WTC11 (cell line): Measurements from ENCODE around the gene SAMD1. TPM values are rescaled to one million over a fixed set of nuclear protein-coding genes. Genes with fewer than 3 reads are reported as not detected.

Source experiments
- ATAC-seq: fragments of 200-7000 bp; cut with Tn5 transposase; 2 replicates; pipeline ENCODE4 v1.10.0; 2021; ENCODE audit warnings: mild to moderate bottlenecking, moderate library complexity
- CTCF ChIA-PET: fragments of 300-600 bp; sonication (Branson Sonifier 250); formaldehyde crosslinking; loops from one replicate; lab custom pipeline; 2021; ENCODE audit warnings: antibody characterized with exemption; lab: Charles Lee
- POLR2A ChIA-PET: fragments of 350-600 bp; sonication (Branson Sonifier 250); formaldehyde crosslinking; loops from one replicate; lab custom pipeline; 2021; ENCODE audit warnings: antibody characterized with exemption; lab: Charles Lee
- DNase-seq: peaks from one replicate; pipeline ENCODE4 v3.0.0; 2021; ENCODE audit warnings: low spot score
- H3K27ac Mint-ChIP-seq: 2 replicates; pipeline ENCODE4 v1.8.0; 2021; ENCODE audit warnings: mixed read lengths
- H3K27me3 Mint-ChIP-seq: 2 replicates; pipeline ENCODE4 v1.8.0; 2021; ENCODE audit warnings: low read depth, mild to moderate bottlenecking, moderate library complexity, mixed read lengths
- H3K36me3 Mint-ChIP-seq: 2 replicates; pipeline ENCODE4 v1.8.0; 2021; ENCODE audit warnings: mixed read lengths
- H3K4me1 Mint-ChIP-seq: 2 replicates; pipeline ENCODE4 v1.8.0; 2022; ENCODE audit warnings: mixed read lengths
- H3K4me3 Mint-ChIP-seq: 2 replicates; pipeline ENCODE4 v1.8.0; 2021; ENCODE audit warnings: mild to moderate bottlenecking, moderate library complexity, mixed read lengths
- H3K9me3 Mint-ChIP-seq: 2 replicates; pipeline ENCODE4 v1.8.0; 2021; ENCODE audit warnings: mixed read lengths
- ARID4B ChIP-seq: sonication (generic); formaldehyde crosslinking; IDR thresholded peaks from 2 replicates; pipeline ENCODE4 v1.8.0; 2023; ENCODE audit warnings: missing genetic modification reagents, mild to moderate bottlenecking, borderline replicate concordance
- ATF3 ChIP-seq: sonication (generic); formaldehyde crosslinking; conservative IDR thresholded peaks from 2 replicates; pipeline ENCODE4 v1.8.1; 2022; ENCODE audit warnings: mild to moderate bottlenecking, missing genetic modification reagents
- E2F5 ChIP-seq: sonication (generic); formaldehyde crosslinking; IDR thresholded peaks from 2 replicates; pipeline ENCODE4 v1.8.1; 2022; ENCODE audit warnings: mild to moderate bottlenecking, moderate library complexity, missing genetic modification reagents
- ERG ChIP-seq: fragments of 250-450 bp; sonication (Bioruptor Pico); IDR thresholded peaks from 2 replicates; pipeline ENCODE4 v1.8.0; 2021; ENCODE audit warnings: mild to moderate bottlenecking
- ETV6 ChIP-seq: sonication (generic); formaldehyde crosslinking; IDR thresholded peaks from 2 replicates; pipeline ENCODE4 v1.8.1; 2022; ENCODE audit warnings: mild to moderate bottlenecking, missing genetic modification reagents
- FOXP1 ChIP-seq: sonication (generic); formaldehyde crosslinking; IDR thresholded peaks from 2 replicates; pipeline ENCODE4 v1.8.0; 2022; ENCODE audit warnings: missing genetic modification reagents, mild to moderate bottlenecking, moderate library complexity, borderline replicate concordance
- FOXP4 ChIP-seq: sonication (generic); formaldehyde crosslinking; IDR thresholded peaks from 2 replicates; pipeline ENCODE4 v1.8.0; 2022; ENCODE audit warnings: mild to moderate bottlenecking, missing genetic modification reagents
- JUN ChIP-seq: sonication (generic); formaldehyde crosslinking; IDR thresholded peaks from 2 replicates; pipeline ENCODE4 v1.8.0; 2023; ENCODE audit warnings: mild to moderate bottlenecking, missing genetic modification reagents
- KAT7 ChIP-seq: sonication (generic); formaldehyde crosslinking; IDR thresholded peaks from 2 replicates; pipeline ENCODE4 v1.8.1; 2023; ENCODE audit warnings: missing genetic modification reagents, mild to moderate bottlenecking, borderline replicate concordance
- ZBTB21 ChIP-seq: sonication (generic); formaldehyde crosslinking; IDR thresholded peaks from 2 replicates; pipeline ENCODE4 v1.8.1; 2023; ENCODE audit warnings: mild to moderate bottlenecking, missing genetic modification reagents, borderline replicate concordance
- ZBTB43 ChIP-seq: sonication (generic); formaldehyde crosslinking; IDR thresholded peaks from 2 replicates; pipeline ENCODE4 v1.8.1; 2023; ENCODE audit warnings: mild to moderate bottlenecking, missing genetic modification reagents
- ZMAT4 ChIP-seq: fragments of 250-450 bp; sonication (Bioruptor Pico); IDR thresholded peaks from 2 replicates; pipeline ENCODE4 v1.9.0; 2021; ENCODE audit warnings: mild to moderate bottlenecking
- ZNF423 ChIP-seq: fragments of 250-450 bp; sonication (Bioruptor Pico); IDR thresholded peaks from 2 replicates; pipeline ENCODE4 v2.1.2; 2022; ENCODE audit warnings: mild to moderate bottlenecking, moderate library complexity
- ZNF671 ChIP-seq: fragments of 250-450 bp; sonication (Bioruptor Pico); IDR thresholded peaks from 2 replicates; pipeline ENCODE4 v1.8.0; 2021; ENCODE audit warnings: mild to moderate bottlenecking
- total RNA-seq: library from RNA; stranded (reverse); gene quantifications from 3 replicates; pipeline ENCODE4 v1.2.3, GENCODE V29; 2021
- TF ChIP-seq, protein P1 (sequence below): sonication (generic); formaldehyde crosslinking; IDR thresholded peaks from 2 replicates; pipeline ENCODE4 v1.8.1; 2023; ENCODE audit warnings: mild to moderate bottlenecking, moderate library complexity, missing genetic modification reagents
- TF ChIP-seq, protein P2 (sequence below): fragments of 250-450 bp; sonication (Bioruptor Pico); IDR thresholded peaks from 2 replicates; pipeline ENCODE4 v1.9.0; 2021; ENCODE audit warnings: moderate library complexity, mild to moderate bottlenecking, inconsistent platforms, borderline replicate concordance

The SAMD1 gene
- total RNA-seq, 1 experiment from 2014 or later = 116 TPM

GRCh38 chr19:14091081-14091812 is 696 bp upstream of the SAMD1 start:
- ATAC-seq (peak; percentile 40), DNase-seq (peak; percentile 35)
- ChIA-PET CTCF (interaction anchor here (0.6 to 1.7 kb wide), 12 partner anchors 12 to 323 kb away, joined by 3 to 12 read pairs (median 4); partner anchors contain the start of genes ASF1B, IL27RA and MISP3), POLR2A (interaction anchor here (0.6 to 1.1 kb wide), 2 partner anchors 13 to 46 kb away, joined by 3 read pairs; no protein-coding TSS in a partner anchor)
- no peak for TF ChIP-seq ZMAT4
- no peak for TF ChIP-seq ZBTB21 (CRISPR knock-in tag)
- TF ChIP-seq FOXP4 (CRISPR knock-in tag) = 0 out of 2 replicates have a peak, but pooled peaks have one; percentile 43
- TF ChIP-seq ZNF671 (CRISPR knock-in tag) = no peak
- 0 out of 2 replicates have a peak, but pooled peaks have one; percentile 33 for TF ChIP-seq JUN
- peak; percentile 68 for TF ChIP-seq ZNF423 (CRISPR knock-in tag)
- peak; percentile 41; the same call in 1 of the 2 replicates for TF ChIP-seq FOXP1 (CRISPR knock-in tag)
- TF ChIP-seq ZBTB43 = no peak
- TF ChIP-seq KAT7 (CRISPR knock-in tag) = no peak
- TF ChIP-seq, protein P1, sequence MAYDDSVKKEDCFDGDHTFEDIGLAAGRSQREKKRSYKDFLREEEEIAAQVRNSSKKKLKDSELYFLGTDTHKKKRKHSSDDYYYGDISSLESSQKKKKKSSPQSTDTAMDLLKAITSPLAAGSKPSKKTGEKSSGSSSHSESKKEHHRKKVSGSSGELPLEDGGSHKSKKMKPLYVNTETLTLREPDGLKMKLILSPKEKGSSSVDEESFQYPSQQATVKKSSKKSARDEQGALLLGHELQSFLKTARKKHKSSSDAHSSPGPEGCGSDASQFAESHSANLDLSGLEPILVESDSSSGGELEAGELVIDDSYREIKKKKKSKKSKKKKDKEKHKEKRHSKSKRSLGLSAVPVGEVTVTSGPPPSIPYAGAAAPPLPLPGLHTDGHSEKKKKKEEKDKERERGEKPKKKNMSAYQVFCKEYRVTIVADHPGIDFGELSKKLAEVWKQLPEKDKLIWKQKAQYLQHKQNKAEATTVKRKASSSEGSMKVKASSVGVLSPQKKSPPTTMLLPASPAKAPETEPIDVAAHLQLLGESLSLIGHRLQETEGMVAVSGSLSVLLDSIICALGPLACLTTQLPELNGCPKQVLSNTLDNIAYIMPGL (CRISPR knock-in tag) = peak; percentile 38; the same call in 1 of the 2 replicates
- TF ChIP-seq E2F5 (CRISPR knock-in tag) = peak; percentile 72; the same call in 1 of the 2 replicates
- TF ChIP-seq ETV6 (CRISPR knock-in tag) = peak; percentile 62; the same call in 1 of the 2 replicates
- no peak for TF ChIP-seq ERG (CRISPR knock-in tag)
- no peak for TF ChIP-seq ATF3 (CRISPR knock-in tag)
- TF ChIP-seq, protein P2, sequence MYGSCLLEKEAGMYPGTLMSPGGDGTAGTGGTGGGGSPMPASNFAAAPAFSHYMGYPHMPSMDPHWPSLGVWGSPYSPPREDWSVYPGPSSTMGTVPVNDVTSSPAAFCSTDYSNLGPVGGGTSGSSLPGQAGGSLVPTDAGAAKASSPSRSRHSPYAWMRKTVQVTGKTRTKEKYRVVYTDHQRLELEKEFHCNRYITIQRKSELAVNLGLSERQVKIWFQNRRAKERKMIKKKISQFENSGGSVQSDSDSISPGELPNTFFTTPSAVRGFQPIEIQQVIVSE (CRISPR knock-in tag) = no peak
- TF ChIP-seq ARID4B (CRISPR knock-in tag) = no peak
- peak overlapping the region; percentile 94; the same call in 1 of the 2 replicates for H3K27ac Mint-ChIP-seq
- peaks cover 30% of the 10 kb centered on the region for H3K27me3 Mint-ChIP-seq
- H3K4me1 Mint-ChIP-seq = peaks cover 13% of the 10 kb centered on the region
- peak overlapping the region; percentile 95 for H3K4me3 Mint-ChIP-seq
- H3K9me3 Mint-ChIP-seq = peaks cover 13% of the 10 kb centered on the region
- peaks cover 30% of the 10 kb centered on the region for H3K36me3 Mint-ChIP-seq
